Large intestine (tissue), 3 donors: Measurements from ENCODE around the gene B4GALT6. TPM values are rescaled to one million over a fixed set of nuclear protein-coding genes. Genes with fewer than 3 reads are reported as not detected.

Experiments
- DNase-seq, 2 donors: peaks; one replicate each; pipeline versions ENCODE4 v3.0.0 to v3.0.0-alpha.2; 2013
- H3K27ac ChIP-seq: one replicate; pipeline ENCODE4 v1.5.1; 2013; ENCODE audit warnings: low read length
- H3K27me3 ChIP-seq: 2 replicates; pipeline ENCODE4 v1.6.1; 2013; ENCODE audit warnings: low read length; ENCODE audit not compliant: control insufficient read depth, insufficient read depth
- H3K36me3 ChIP-seq: 2 replicates; pipeline ENCODE4 v1.6.1; 2013; ENCODE audit warnings: low read length; ENCODE audit not compliant: control insufficient read depth, insufficient read depth
- H3K4me1 ChIP-seq: one replicate; pipeline ENCODE4 v1.6.1; 2013; ENCODE audit warnings: low read length; ENCODE audit not compliant: control insufficient read depth, insufficient read depth
- H3K4me3 ChIP-seq: one replicate; pipeline ENCODE4 v1.5.1; 2013; ENCODE audit warnings: low read length
- H3K9me3 ChIP-seq: one replicate; pipeline ENCODE4 v1.6.1; 2013; ENCODE audit warnings: mild to moderate bottlenecking, low read depth, low read length, moderate library complexity; ENCODE audit not compliant: control insufficient read depth
- WGBS: methylation state at CpG from one replicate; pipeline ENCODE4 v1.1.5; 2013; ENCODE audit warnings: low lambda C conversion rate; ENCODE audit not compliant: insufficient coverage; 5-methylcytosine and 5-hydroxymethylcytosine counted together
- polyA plus RNA-seq: library from polyadenylated mRNA; unstranded; fragments of 120-200 nt; gene quantifications from one replicate; pipeline ENCODE4 v1.2.1, GENCODE V29; 2013

The B4GALT6 gene
- polyA plus RNA-seq, 1 donor = 12.4 TPM

GRCh38 chr18:31694297-31694696 lies 9.9 kb upstream of the B4GALT6 start:
- Histone ChIP-seq H3K36me3 (no peaks in the 10 kb centered on the region), H3K27ac (no peak overlapping the region), H3K4me3 (no peak overlapping the region), H3K9me3 (no peaks in the 10 kb centered on the region), H3K27me3 (no peaks in the 10 kb centered on the region), H3K4me1 (no peaks in the 10 kb centered on the region)
- DNase-seq = no peak
- WGBS = no CpG with 5 or more reads among the region's 2 CpGs

GRCh38 chr18:31688606-31689005 lies 4.2 kb upstream of the B4GALT6 start:
- DNase-seq = no peak
- Histone ChIP-seq H3K27me3 (no peaks in the 10 kb centered on the region), H3K9me3 (no peaks in the 10 kb centered on the region), H3K4me3 (no peak overlapping the region), H3K4me1 (peaks cover 7% of the 10 kb centered on the region), H3K36me3 (no peaks in the 10 kb centered on the region), H3K27ac (no peak overlapping the region)
- no CpG with 5 or more reads among the region's 2 CpGs for WGBS

- H3K4me1 ChIP-seq = peaks cover 9% of the 10 kb centered on the region
- H3K27me3 ChIP-seq = no peaks in the 10 kb centered on the region
- H3K27ac ChIP-seq = no peak overlapping the region
- WGBS = 100% methylated on average over 2 of the region's 6 CpGs
- DNase-seq = no peak
- H3K36me3 ChIP-seq = no peaks in the 10 kb centered on the region
- no peak overlapping the region for H3K4me3 ChIP-seq
- H3K9me3 ChIP-seq = no peaks in the 10 kb centered on the region
Measured at GRCh38 chr18:31686986-31687928, 2.9 kb upstream of the B4GALT6 start.

GRCh38 chr18:31686572-31686971 lies 2.2 kb upstream of the B4GALT6 start:
- DNase-seq = no peak
- Histone ChIP-seq H3K4me1 (peaks cover 10% of the 10 kb centered on the region), H3K36me3 (no peaks in the 10 kb centered on the region), H3K9me3 (no peaks in the 10 kb centered on the region), H3K27ac (no peak overlapping the region), H3K27me3 (no peaks in the 10 kb centered on the region), H3K4me3 (no peak overlapping the region)

- H3K27ac ChIP-seq = peak overlapping the region; percentile 82
- peaks cover 22% of the 10 kb centered on the region for H3K4me1 ChIP-seq
- no peaks in the 10 kb centered on the region for H3K36me3 ChIP-seq
- no peaks in the 10 kb centered on the region for H3K9me3 ChIP-seq
- peak; percentile 72 to 92 for DNase-seq
- WGBS = no CpG with 5 or more reads among the region's 115 CpGs
- H3K27me3 ChIP-seq = no peaks in the 10 kb centered on the region
- H3K4me3 ChIP-seq = peak overlapping the region; percentile 64
Measured at GRCh38 chr18:31685097-31686082, 1.0 kb upstream of the B4GALT6 start.

- H3K4me3 ChIP-seq = peak overlapping the region; percentile 57
- no peaks in the 10 kb centered on the region for H3K36me3 ChIP-seq
- peak overlapping the region; percentile 36 for H3K27ac ChIP-seq
- no peaks in the 10 kb centered on the region for H3K27me3 ChIP-seq
- no peaks in the 10 kb centered on the region for H3K9me3 ChIP-seq
- DNase-seq = no peak
- H3K4me1 ChIP-seq = peaks cover 36% of the 10 kb centered on the region
- no CpG with 5 or more reads among the region's 9 CpGs for WGBS
Measured at GRCh38 chr18:31683968-31684278, 458 bp downstream of the B4GALT6 start.

GRCh38 chr18:31683106-31683505 lies 1.3 kb downstream of the B4GALT6 start:
- WGBS = 27% methylated on average over 4 of the region's 5 CpGs
- H3K27ac ChIP-seq = no peak overlapping the region
- no peak overlapping the region for H3K4me3 ChIP-seq
- H3K9me3 ChIP-seq = no peaks in the 10 kb centered on the region
- DNase-seq = no peak
- H3K27me3 ChIP-seq = no peaks in the 10 kb centered on the region
- peaks cover 44% of the 10 kb centered on the region for H3K4me1 ChIP-seq
- no peaks in the 10 kb centered on the region for H3K36me3 ChIP-seq

- Histone ChIP-seq H3K4me3 (no peak overlapping the region), H3K27me3 (no peaks in the 10 kb centered on the region), H3K9me3 (no peaks in the 10 kb centered on the region), H3K27ac (peak overlapping the region; percentile 61), H3K36me3 (no peaks in the 10 kb centered on the region), H3K4me1 (peaks cover 40% of the 10 kb centered on the region)
- peak; percentile 71 to 89 for DNase-seq
- 50% methylated on average over 1 of the region's 2 CpGs for WGBS
Measured at GRCh38 chr18:31680831-31681568, 3.4 kb downstream of the B4GALT6 start.

GRCh38 chr18:31680433-31680811 lies 4.0 kb downstream of the B4GALT6 start:
- peaks cover 38% of the 10 kb centered on the region for H3K4me1 ChIP-seq
- no CpG with 5 or more reads among the region's 1 CpG for WGBS
- H3K27ac ChIP-seq = peak overlapping the region; percentile 61
- DNase-seq = no peak
- no peaks in the 10 kb centered on the region for H3K27me3 ChIP-seq
- no peaks in the 10 kb centered on the region for H3K9me3 ChIP-seq
- no peaks in the 10 kb centered on the region for H3K36me3 ChIP-seq
- H3K4me3 ChIP-seq = no peak overlapping the region
